GM23248 (cell line): ENCODE data around the gene SEC31B.

Experiments used
- EZH2 ChIP-seq: fragments of 200-600 bp; sonication (generic); IDR thresholded peaks from 2 replicates; pipeline ENCODE4 v1.6.1; 2018; ENCODE audit warnings: antibody characterized with exemption, mild to moderate bottlenecking; ENCODE audit not compliant: insufficient read depth, poor library complexity, severe bottlenecking
- EZH2phosphoT487 ChIP-seq: fragments of 200-600 bp; sonication (generic); IDR thresholded peaks from 2 replicates; pipeline ENCODE4 v1.6.1; 2018; ENCODE audit warnings: antibody characterized with exemption, moderate library complexity, mild to moderate bottlenecking, low read depth; ENCODE audit not compliant: insufficient read depth

GRCh38 chr10:100561005-100561404 lies 41.3 kb upstream of the SEC31B start:
- TF ChIP-seq EZH2 (no peak), EZH2phosphoT487 (no peak)
